HG03439 (cell line): ENCODE data around the gene BET1.

ENCODE experiments used
- ATAC-seq: cut with Tn5 transposase; IDR thresholded peaks from one replicate; pipeline ENCODE4 v1.9.1; 2021; ENCODE audit warnings: mild to moderate bottlenecking, moderate library complexity; ENCODE audit not compliant: unreplicated experiment

The BET1 gene

GRCh38 chr7:94015538-94015937, 11.4 kb upstream of the BET1 start:
- no peak for ATAC-seq

GRCh38 chr7:94012746-94013145, 8.6 kb upstream of the BET1 start:
- no peak for ATAC-seq

GRCh38 chr7:94011714-94012353, 7.7 kb upstream of the BET1 start:
- no peak for ATAC-seq

- no peak for ATAC-seq
Observed at GRCh38 chr7:94008537-94008936, 4.4 kb upstream of the BET1 start.

GRCh38 chr7:94005753-94006152, 1.6 kb upstream of the BET1 start:
- no peak for ATAC-seq

- peak; percentile 34 for ATAC-seq
Observed at GRCh38 chr7:94003446-94004023, 620 bp downstream of the BET1 start.

GRCh38 chr7:94001396-94001795, 2.8 kb downstream of the BET1 start:
- ATAC-seq, result no peak

- no peak for ATAC-seq
Observed at GRCh38 chr7:93997868-93998267, 6.3 kb downstream of the BET1 start.

GRCh38 chr7:93992421-93993110, 11.6 kb downstream of the BET1 start:
- no peak for ATAC-seq

- no peak for ATAC-seq
Observed at GRCh38 chr7:93987297-93987696, 16.9 kb downstream of the BET1 start.

- no peak for ATAC-seq
Observed at GRCh38 chr7:93985101-93985500, 19.1 kb downstream of the BET1 start.

GRCh38 chr7:93984024-93984423, 20.1 kb downstream of the BET1 start:
- no peak for ATAC-seq

GRCh38 chr7:93981480-93981874, 22.7 kb downstream of the BET1 start:
- ATAC-seq, result no peak

- peak; percentile 55 for ATAC-seq
Observed at GRCh38 chr7:93980744-93981479, 23.2 kb downstream of the BET1 start.

- ATAC-seq, result no peak
Observed at GRCh38 chr7:93977211-93977950, 26.8 kb downstream of the BET1 start.

GRCh38 chr7:93973134-93973533, 31.0 kb downstream of the BET1 start:
- no peak for ATAC-seq

GRCh38 chr7:93972029-93972725, 32.0 kb downstream of the BET1 start:
- no peak for ATAC-seq

GRCh38 chr7:93968911-93969620, 35.1 kb downstream of the BET1 start:
- ATAC-seq, result no peak

GRCh38 chr7:93964813-93965212, 39.3 kb downstream of the BET1 start:
- ATAC-seq, result no peak

GRCh38 chr7:93964262-93964661, 39.9 kb downstream of the BET1 start:
- no peak for ATAC-seq
